Adrenal gland (tissue), 12 donors: ENCODE results near the gene NEU1. TPM values are rescaled to one million over a fixed set of nuclear protein-coding genes. Genes with fewer than 3 reads are reported as not detected.
"Not testable (repeated sequence)": the region's sequence is repeated elsewhere in the genome, so short reads cannot be mapped to it uniquely, and the experiment has no call there.

ENCODE experiments used
- DNase-seq, 7 donors: peaks; one replicate each; pipeline ENCODE4 v3.0.0-alpha.2; 2019 to 2020
- H3K27ac ChIP-seq, 5 donors: fragments of 200-600 bp; sonication (generic) in 4 of 5; 1 replicate in 3 of 5; 2 replicates in 2 of 5; pipeline versions ENCODE4 v1.5.1 to v1.8.0; 2016 to 2020; ENCODE audit warnings: mild to moderate bottlenecking in 1 of 5
- H3K27me3 ChIP-seq: fragments of 200-600 bp; 2 replicates; pipeline ENCODE4 v1.8.0; 2021
- H3K36me3 ChIP-seq, 2 donors: fragments of 200-600 bp; replicated peaks in 1 of 2; 1 replicate in 1 of 2; 2 replicates in 1 of 2; pipeline versions ENCODE4 v1.5.1 to v1.8.0; 2018 to 2022
- H3K4me1 ChIP-seq, 2 donors: fragments of 200-600 bp; replicated peaks in 1 of 2; 1 replicate in 1 of 2; 2 replicates in 1 of 2; pipeline versions ENCODE4 v1.5.1 to v1.8.0; 2018 to 2021
- H3K4me3 ChIP-seq, 4 donors: fragments of 200-600 bp; sonication (generic) in 3 of 4; one replicate each; pipeline ENCODE4 v1.5.1; 2016 to 2018
- H3K9me3 ChIP-seq, 3 donors: fragments of 200-600 bp; sonication (generic) in 1 of 3; replicated peaks in 1 of 3; 1 replicate in 2 of 3; 2 replicates in 1 of 3; pipeline versions ENCODE4 v1.5.1 to v1.8.0; 2016 to 2021
- POLR2A ChIP-seq, 2 donors: fragments of 450-650 bp; IDR thresholded peaks; one replicate each; pipeline ENCODE4 v1.6.1; 2017; ENCODE audit warnings: antibody characterized with exemption in 2 of 2, mild to moderate bottlenecking in 2 of 2, moderate library complexity in 1 of 2
- WGBS, 4 donors: extraction: QIAGEN DNeasy Blood & Tissue Kit in 2 of 4; methylation state at CpG; one replicate each; pipeline versions ENCODE4 v1.1.5 to v1.1.7; 2013 to 2017; 5-methylcytosine and 5-hydroxymethylcytosine counted together
- intact Hi-C, 2 donors: fragments of 100-400 bp; cut with DNase I; formaldehyde crosslinking; loops; one replicate each; pipeline versions ENCODE4 v1.14.1 to v1.15.0; 2022 to 2023
- polyA plus RNA-seq, 3 donors: library from polyadenylated mRNA; stranded (reverse); fragments of 200-250 nt in 2 of 3; fragments of 350-450 nt in 1 of 3; fragmentation: Illumina TruSeq in 1 of 3; extraction: RNeasy Lipid Tissue Mini Kit (QIAGEN cat#74804) in 1 of 3; gene quantifications; one replicate each; pipeline ENCODE4 v1.2.3, GENCODE V29; 2013 to 2014
- total RNA-seq, 9 donors: library from RNA; depleted of rRNA in 4 of 9; stranded (reverse); fragments of >200 nt in 4 of 9; fragments of 120-200 nt in 1 of 9; fragmentation: NEBNext Ultra II Directional in 1 of 9; extraction: Animal tissue kit (Norgen Biotek cat#: 25700) in 1 of 9; gene quantifications; one replicate each; pipeline versions ENCODE4 v1.1.0 to v1.2.4, GENCODE V29; 2013 to 2023
- TF ChIP-seq, protein P1 (sequence below), 6 experiments: fragments of 450-650 bp in 4 of 6; fragments of 200-600 bp in 2 of 6; sonication (generic) in 1 of 6; IDR thresholded peaks; 1 replicate in 5 of 6; 2 replicates in 1 of 6; pipeline versions ENCODE4 v1.5.1 to v1.8.0; 2016 to 2021; ENCODE audit warnings: antibody characterized with exemption in 6 of 6, mild to moderate bottlenecking in 2 of 6, moderate library complexity in 1 of 6
- donor health status: healthy with polysubstance abuse.
- donor health status: Bipolar disorder and iron deficiency.
- donor health status: DM: yes; HTN: yes; CAD: no.
- donor health status: DM: no; HTN: no; CAD: no.
- donor health status: DM: no; HTN: no; CAD: no.
- donor health status: DM: yes; HTN: yes; CAD: no.

NEU1 gene
- total and polyA plus RNA-seq, 12 donors: 57.8 to 178 (median 108) TPM

DNA sequence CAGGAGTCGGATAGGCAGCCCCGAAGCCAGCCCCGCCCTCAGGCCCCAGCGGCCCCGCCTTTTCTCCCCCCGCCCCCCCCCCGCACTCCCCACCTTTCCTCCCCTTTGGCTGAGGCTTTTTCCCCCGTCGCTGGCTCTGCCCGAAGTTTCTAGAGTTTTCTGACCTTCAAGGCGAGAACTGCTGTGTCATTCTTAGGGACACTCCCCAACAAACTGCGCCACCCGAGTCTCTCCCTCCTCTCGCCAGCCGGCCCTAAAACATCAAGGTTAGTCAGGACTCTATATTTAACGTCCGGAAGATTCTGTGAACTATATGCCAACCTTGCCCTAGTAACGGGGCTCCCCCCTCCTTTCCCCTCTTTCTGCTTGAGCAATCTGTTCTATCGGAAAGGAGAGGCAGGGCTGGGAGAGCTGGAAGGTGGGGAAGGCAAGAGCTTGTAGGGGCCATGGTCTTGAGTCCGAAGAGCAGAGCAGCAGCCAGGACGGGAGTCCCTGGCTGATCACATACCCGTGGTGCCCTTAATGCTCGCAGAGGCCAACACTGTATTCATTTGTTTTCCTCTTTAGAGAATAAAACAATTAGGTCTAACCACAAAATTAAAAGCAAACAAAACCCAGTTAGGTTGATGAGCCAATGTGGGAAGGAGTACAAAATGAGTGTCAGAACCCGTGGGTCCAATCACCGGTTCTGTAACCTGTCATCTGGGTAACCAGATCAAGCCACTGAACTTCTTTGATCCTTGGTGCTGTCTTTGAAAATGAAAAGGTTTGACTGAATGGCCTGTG lies 40.4 kb downstream of the NEU1 start:
- TF ChIP-seq POLR2A (IDR thresholded peaks at IDR 0.05): peak; percentile 30 to 82
- TF ChIP-seq, protein P1, sequence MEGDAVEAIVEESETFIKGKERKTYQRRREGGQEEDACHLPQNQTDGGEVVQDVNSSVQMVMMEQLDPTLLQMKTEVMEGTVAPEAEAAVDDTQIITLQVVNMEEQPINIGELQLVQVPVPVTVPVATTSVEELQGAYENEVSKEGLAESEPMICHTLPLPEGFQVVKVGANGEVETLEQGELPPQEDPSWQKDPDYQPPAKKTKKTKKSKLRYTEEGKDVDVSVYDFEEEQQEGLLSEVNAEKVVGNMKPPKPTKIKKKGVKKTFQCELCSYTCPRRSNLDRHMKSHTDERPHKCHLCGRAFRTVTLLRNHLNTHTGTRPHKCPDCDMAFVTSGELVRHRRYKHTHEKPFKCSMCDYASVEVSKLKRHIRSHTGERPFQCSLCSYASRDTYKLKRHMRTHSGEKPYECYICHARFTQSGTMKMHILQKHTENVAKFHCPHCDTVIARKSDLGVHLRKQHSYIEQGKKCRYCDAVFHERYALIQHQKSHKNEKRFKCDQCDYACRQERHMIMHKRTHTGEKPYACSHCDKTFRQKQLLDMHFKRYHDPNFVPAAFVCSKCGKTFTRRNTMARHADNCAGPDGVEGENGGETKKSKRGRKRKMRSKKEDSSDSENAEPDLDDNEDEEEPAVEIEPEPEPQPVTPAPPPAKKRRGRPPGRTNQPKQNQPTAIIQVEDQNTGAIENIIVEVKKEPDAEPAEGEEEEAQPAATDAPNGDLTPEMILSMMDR (IDR thresholded peaks at IDR 0.05): no peak
- 1 to 3% (median 2%) methylated on average over 19 to 24 of the region's 25 CpGs for WGBS, 4 donors
- intact Hi-C loops: no loop called here

DNA sequence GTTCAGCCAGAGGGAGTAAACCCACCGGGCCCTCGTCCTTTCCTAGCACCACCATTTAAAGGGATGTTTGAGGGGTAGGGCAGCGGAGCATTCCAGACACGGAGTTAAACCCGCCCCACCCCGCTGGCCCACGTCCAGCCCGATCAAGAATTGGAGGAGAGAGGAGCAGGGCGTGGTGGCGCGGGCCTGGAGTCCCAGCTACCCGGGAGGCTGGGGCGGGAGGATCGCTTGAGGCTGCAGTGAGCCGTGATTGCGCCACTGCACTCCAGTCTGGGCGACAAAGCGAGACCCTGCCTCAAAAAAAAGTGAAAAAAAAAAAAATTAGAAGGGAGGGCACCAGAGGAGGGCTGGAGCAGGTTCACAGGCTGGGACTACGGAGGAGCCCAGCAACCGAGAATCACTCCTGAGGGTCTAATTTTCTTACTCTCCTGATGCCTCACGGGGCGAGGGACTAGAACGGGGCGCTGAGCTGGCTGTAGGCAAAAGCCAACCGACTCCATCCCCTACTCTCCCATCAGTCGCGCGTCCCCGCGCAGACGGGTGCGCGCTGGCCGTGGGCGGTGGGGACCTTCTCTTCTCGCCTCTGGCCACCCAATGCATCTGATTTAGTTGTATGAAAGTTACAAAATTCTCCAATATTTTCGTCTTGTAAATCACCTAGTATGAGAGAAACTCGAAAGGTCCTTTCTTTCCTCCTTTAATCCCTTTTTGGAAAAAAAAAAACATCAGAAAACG lies 41.2 kb downstream of the NEU1 start:
- intact Hi-C loops: no loop called here
- Histone ChIP-seq H3K4me1 (peaks cover 27 to 61% of the 10 kb centered on the region in 2 donors), H3K9me3 (no peaks in the 10 kb centered on the region), H3K4me3 (peak overlapping the region in 3 of 4 donors; percentile 22 to 55 (median 50)), H3K36me3 (no peaks in the 10 kb centered on the region), H3K27ac (peak overlapping the region; percentile 89 to 100 (median 97)), H3K27me3 (no peaks in the 10 kb centered on the region)
- DNase-seq: peak; percentile 64 to 88 (median 78)
- TF ChIP-seq, protein P1 (IDR thresholded peaks at IDR 0.05): no peak
- TF ChIP-seq POLR2A (IDR thresholded peaks at IDR 0.05): no peak
- 1 to 4% (median 3%) methylated on average over 33 to 39 of the region's 39 CpGs for WGBS, 4 donors

More for the DNA sequence above, 40.4 kb downstream of the NEU1 start:
- Histone ChIP-seq H3K36me3 (no peaks in the 10 kb centered on the region), H3K9me3 (no peaks in the 10 kb centered on the region), H3K4me3 (peak overlapping the region in 2 of 4 donors; percentile 50 to 55), H3K4me1 (peaks cover 29 to 66% of the 10 kb centered on the region in 2 donors), H3K27me3 (no peaks in the 10 kb centered on the region), H3K27ac (peak overlapping the region; percentile 89 to 100 (median 97))
- peak; percentile 91 to 97 (median 94) for DNase-seq

DNA sequence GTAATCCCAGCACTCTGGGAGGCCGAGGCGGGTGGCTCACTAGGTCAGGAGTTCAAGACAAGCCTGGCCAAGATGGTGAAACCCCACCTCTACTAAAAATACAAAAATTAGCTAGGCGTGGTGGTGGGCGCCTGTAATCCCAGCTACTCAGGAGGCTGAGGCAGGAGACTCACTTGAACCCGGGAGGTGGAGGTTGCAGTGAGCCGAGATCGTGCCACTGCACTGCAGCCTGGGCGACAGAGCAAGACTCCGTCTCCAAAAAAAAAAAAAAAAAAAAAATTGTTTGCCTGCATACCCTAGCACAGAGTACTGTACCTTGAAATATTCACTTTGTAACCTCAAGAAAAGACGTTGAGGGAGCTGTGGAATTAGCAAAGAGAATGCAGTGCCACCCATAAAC lies 42.2 kb downstream of the NEU1 start:
- peak overlapping the region in 3 of 5 donors; percentile 77 to 100 (median 82) for H3K27ac ChIP-seq
- H3K36me3 ChIP-seq, intact Hi-C loops, DNase-seq, H3K9me3 ChIP-seq, H3K4me3 ChIP-seq, H3K27me3 ChIP-seq: not testable (repeated sequence)
- WGBS, 4 donors: 89 to 95% (median 92%) methylated on average over 9 to 10 of the region's 10 CpGs
- peaks cover 24 to 54% of the 10 kb centered on the region in 2 donors for H3K4me1 ChIP-seq

DNA sequence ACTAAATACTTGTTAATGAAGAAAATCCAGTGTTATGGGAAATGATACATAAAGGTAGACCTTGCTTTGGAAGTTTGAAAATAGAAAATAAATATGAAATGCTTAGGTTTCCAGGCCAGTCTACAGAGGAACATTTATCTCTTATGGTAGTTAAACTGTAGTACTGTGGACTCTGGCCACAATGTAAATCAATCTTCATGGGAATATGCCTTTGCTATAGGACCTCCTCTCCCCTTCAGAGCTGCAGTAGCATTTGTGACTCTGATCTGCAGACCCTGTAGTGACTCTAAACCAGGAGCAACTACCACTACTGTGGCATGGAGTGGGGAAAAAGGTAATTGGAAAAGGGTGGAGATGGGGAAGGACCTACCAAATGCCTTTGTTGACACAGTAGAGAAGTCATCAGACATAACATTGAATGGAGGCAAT lies 42.7 kb downstream of the NEU1 start:
- no peaks in the 10 kb centered on the region for H3K36me3 ChIP-seq
- no peak overlapping the region for H3K4me3 ChIP-seq
- peaks cover 24 to 54% of the 10 kb centered on the region in 2 donors for H3K4me1 ChIP-seq
- no peaks in the 10 kb centered on the region for H3K27me3 ChIP-seq
- intact Hi-C loops: no loop called here
- H3K27ac ChIP-seq: peak overlapping the region; percentile 18 to 100 (median 77)
- no peak for DNase-seq
- H3K9me3 ChIP-seq: no peaks in the 10 kb centered on the region
- TF ChIP-seq, protein P1 (IDR thresholded peaks at IDR 0.05): no peak
- no peak for TF ChIP-seq POLR2A (IDR thresholded peaks at IDR 0.05)

DNA sequence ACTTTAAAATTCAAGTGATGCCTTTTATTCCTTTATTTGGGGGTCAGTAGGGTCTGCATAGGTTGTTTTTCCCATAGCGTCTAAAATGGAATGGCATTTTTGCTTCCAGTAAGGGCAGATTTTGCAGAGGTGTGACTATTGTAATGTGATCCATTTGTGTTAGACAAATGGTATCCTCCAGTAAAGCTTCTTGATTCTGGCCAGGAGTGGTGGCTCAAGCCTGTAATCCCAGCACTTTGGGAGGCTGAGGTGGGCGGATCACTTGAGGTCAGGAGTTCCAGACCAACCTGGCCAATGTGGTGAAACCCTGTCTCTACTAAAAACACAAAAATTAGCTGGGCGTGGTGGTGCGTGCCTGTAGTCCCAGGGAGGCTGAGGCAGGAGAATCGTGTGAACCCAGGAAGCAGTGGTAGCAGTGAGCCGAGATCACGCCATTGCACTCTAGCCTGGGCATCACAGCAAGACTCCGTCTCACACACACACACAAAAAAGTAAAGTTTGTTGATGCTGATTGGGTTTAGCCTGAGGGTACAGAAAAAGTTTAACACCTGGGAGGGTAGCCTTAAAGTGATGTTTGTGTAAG lies 44.6 kb downstream of the NEU1 start:
- H3K36me3 ChIP-seq, intact Hi-C loops, H3K27me3 ChIP-seq, H3K9me3 ChIP-seq: not testable (repeated sequence)
- peak overlapping the region in 2 of 4 donors; percentile 0 to 59 for H3K4me3 ChIP-seq
- DNase-seq: peak in 2 of 7 donors; percentile 17 to 45
- peaks cover 24 to 55% of the 10 kb centered on the region in 2 donors for H3K4me1 ChIP-seq
- peak overlapping the region in 4 of 5 donors; percentile 47 to 100 (median 78) for H3K27ac ChIP-seq
- WGBS, 4 donors: 56 to 67% (median 63%) methylated on average over 8 of the region's 8 CpGs
